ENCODE results near the gene BZW2. TPM values are rescaled to one million over a fixed set of nuclear protein-coding genes. Genes with fewer than 3 reads are reported as not detected.
"Not testable (repeated sequence)": the region's sequence is repeated elsewhere in the genome, so short reads cannot be mapped to it uniquely, and the experiment has no call there.

Gene BZW2
- total RNA-seq, 1 donor from 2014 or later = 30.8 TPM

DNA sequence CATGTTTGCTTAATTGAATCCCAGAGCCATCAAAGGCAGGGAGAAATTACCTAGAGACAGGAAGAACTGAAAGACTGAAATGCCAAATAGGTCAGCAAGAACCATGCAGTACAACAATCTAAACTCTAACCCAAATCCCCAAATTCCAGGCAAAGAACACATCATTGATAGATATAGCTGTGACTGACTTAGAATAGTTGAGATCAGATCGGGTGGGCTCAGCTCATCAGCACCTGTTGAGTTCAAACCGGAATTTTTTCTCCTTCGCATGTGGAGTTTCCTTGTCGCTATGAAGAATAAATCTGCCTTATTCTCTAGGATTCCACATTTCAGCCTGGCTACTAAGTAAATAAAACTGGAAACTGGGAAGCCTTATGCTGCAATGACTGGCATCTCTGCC, 1.8 kb upstream of the BZW2 start:
- intact Hi-C loops (cut with DNase I) = no loop called here
- ATAC-seq = no peak
- DNase-seq (ENCODE audit: low spot score) = no peak

DNA sequence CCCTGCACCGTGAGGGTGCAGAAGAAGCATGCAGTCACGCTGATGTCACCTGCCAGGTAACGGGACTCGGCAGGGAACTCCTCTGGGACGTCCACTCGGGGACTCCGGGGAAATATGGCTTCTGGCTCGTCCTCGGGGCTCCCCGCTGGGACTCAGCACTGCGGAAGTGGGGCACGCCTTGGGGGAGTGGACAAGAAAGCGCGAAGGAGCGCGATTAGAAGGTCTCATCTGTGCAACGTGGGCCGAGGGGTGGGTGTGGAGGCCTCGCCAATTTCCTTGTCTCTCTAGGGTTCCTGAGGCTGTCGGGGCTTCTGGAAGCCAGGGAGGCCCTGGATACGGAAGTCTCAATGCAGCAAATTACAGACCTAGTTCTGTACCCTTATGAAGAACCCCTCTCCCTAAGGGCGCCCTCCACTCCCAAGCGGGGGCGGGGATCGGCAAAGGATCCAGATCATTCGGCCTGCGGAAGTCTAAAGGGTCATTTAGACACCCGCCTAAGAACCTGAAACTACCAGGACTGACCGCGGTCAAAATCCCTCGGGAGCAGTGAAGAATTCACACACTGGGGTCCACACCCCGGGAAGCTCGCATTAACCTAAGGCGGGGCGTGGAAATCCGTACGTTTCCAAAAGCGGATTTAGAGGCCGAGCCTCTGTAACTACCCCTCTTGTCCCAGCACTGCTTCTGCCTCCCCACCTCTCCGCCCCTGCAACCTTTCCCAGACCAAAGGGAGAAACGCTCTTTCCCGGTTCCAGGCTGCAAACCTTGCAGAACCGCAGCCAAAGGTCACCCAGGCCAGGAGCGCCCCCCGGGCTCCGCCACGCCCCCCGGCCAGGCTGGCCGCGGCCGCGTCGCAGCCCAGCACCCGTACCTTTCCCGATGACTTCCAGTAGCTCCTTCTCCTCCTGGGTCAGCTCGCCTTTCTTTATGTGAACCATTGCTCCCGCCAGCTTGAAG, 1.1 kb upstream of the BZW2 start:
- ATAC-seq (peak; percentile 50), DNase-seq (ENCODE audit: low spot score) (peak; percentile 73)
- intact Hi-C loops (cut with DNase I) = no loop called here

DNA sequence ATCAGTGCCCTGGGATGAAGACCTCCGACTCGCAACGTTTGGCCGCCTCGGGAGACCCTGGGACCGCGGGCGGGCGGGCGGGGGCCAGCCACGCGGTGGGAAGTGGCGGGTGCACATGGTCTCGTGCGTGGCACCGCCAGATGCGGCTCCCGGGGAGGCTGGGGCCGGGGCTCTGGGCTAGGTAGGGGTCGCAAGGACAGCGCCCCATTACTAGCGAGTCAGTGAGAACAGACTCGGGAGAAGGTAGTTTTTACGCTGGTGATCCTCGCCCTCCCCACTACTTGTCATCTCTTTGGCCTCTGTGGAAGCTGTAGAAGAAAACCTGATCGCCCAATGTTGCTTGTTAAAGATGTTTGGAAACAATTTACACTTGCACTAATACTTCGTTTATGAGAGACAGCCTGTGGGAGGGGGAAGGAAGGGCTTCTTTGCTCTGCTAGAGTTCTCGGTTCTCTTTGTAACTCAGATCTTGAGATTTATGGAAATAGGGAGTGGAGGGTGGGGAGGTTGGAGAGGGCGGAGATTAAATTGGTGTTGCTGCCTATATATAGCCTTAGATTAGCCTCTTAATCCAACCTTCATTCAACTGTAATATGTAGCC, 591 bp downstream of the BZW2 start:
- intact Hi-C loops (cut with DNase I) = no loop called here
- ATAC-seq (peak; percentile 5), DNase-seq (ENCODE audit: low spot score) (no peak)

DNA sequence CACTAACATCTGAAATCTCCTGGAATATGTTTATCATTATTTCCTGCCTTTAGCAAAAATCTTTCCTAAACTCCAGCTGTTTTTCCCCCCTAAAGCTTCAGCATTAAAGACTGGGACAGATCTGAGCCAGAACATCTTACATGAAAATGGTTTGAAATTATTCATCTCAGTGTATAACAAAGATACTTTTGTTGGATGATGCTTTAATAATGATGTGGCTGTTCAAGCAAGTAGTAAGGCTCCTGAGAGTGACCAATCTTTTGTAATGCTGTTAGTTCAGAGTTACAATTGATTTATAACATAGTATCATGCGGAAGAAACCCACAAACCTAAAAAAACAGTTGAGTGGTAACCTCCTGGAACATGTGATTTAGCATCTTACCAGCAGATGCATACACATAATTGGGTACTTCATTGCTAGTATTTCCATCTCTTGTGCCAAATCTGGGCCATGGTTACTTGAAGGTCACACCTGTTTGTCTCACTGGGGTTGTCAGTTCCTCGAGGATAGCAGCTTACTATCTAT, 1.5 kb downstream of the BZW2 start:
- intact Hi-C loops (cut with DNase I) = no loop called here

DNA sequence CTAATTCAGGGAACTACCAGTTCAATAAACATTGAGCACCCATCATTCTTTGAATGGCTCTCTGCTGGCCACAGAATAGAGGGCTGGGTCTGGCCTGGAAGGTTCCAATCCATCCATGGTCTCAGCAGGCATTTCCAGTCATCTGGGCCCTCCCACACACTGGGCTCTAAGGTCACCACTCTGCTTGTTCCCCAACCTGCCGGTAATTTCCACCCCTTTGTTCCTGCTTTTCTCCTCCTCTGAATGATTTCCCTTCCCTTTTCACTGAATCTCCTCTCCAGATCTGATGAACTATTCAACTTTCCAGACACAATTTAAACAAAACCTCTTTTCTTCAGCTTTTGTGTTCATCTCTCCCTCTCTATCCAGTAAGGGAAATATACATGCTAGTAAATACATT, 2.6 kb downstream of the BZW2 start:
- ATAC-seq (no peak), DNase-seq (ENCODE audit: low spot score) (no peak)
- intact Hi-C loops (cut with DNase I) = no loop called here

More for the DNA sequence above, 1.5 kb downstream of the BZW2 start:
- no peak for DNase-seq (ENCODE audit: low spot score)
- no peak for ATAC-seq

DNA sequence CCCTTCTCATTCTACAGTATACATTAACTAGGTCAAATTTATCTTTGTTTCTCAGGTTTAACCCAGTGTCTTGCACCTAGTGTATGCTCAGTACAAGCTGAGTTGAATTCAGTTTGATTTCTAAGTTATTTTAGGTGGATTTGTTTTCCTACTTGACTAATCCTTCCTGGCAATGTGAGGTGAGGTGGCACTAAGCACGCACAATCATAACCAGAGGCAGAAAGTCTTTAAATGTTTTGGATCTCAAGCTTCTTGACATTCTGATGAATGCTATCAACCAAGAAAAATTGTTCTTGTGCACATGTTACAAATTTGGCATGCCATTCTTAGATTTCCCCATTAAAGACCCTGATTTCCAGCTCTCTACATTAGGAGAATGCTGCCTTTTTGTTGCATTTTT, 3.2 kb downstream of the BZW2 start:
- ATAC-seq (no peak), DNase-seq (ENCODE audit: low spot score) (no peak)
- intact Hi-C loops (cut with DNase I) = no loop called here

DNA sequence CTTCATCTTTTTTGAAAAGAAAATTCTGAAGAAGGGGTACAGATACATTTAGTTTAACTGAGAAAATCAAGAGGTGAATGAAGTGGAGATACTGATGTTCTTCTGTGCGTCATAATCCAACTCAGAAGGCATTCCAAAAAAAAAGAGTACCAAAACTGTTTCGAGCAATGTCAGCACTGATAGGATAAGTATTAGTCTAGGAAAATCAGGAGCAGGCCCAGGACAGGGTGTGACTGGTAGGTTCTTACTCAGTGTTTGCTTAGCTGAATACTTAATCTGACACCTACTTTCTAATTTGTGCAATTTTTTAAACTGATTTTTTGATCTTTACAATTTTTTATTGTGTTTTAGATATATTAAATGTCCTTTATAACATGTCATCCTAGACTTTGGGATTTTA, 4.3 kb downstream of the BZW2 start:
- no peak for DNase-seq (ENCODE audit: low spot score)
- intact Hi-C loops (cut with DNase I) = no loop called here
- no peak for ATAC-seq

DNA sequence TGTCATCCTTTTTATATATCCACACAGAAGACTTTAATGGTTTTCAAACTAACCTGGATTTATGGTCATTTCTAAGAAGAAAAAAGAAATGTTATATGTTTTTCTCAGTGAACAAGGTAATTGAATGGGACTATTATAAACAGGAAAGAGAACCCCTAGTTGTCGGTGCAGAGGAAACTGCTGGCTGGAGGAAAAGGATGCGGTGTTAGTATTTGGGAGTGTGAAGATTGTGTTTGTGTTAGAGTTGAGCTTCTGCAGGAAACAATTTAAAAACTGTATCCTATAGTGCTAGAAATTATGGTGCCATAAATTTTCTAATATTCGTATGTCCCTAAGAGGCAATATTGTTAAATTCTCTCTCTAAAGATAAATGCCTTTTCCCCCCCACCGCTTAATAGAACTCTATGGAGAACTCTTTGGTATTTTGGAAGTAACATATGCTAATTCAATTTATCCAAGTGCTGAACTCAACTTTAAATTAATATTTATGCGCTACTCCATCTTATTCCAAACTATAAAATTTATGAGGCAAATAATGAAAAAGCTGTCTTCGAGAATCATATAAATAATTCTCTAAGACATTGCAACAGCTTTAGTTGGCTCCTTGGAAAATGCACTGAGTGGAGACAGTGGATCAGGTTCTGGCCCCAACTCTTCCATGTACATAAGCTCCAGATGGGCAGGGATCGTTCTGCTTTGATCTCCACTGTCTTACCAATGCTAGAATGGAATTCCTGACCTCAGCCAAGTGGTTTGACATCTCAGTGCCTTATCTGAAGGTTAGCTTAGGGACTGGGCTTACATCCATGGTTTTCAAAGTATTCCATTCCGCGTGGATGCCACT, 5.6 kb downstream of the BZW2 start:
- ATAC-seq = no peak
- no peak for DNase-seq (ENCODE audit: low spot score)

DNA sequence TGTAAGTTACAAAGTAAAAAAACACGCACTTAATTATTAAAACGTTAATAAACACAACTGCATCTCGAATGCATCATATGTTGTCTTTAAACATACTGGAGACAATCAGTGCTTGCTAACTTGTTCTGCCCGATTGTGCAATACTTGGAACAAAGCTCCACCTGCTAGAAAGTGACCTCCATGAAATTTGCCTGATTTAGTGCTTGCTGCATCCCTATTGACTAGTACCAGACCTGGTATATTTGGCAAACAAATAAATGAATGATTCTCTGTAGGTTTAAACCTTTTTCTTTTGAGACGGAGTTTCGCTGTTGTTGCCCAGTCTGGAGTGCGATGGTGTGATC, 6.2 kb downstream of the BZW2 start:
- DNase-seq (ENCODE audit: low spot score) (no peak), ATAC-seq (peak; percentile 57)
- intact Hi-C loops (cut with DNase I) = no loop called here

More for the DNA sequence above, 5.6 kb downstream of the BZW2 start:
- intact Hi-C loops (cut with DNase I) = no loop called here

DNA sequence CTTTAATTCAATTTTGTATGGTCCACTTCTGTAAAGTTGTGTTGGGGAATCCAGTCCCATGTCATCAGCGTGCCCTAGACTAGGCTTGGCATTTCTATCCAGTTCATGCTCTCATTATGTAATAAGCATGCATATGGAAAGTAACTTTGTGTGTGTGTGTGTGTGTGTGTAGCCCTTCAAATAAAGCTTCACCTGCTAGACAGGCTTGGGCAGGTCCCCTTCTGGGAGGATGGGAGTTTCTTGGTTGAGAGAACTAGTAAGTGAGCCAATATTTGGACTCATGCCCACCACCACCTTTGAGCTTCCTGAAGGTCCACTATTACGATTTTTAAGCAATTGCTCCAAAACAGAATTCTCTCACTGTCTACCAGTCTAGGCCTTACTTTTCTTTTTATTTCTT, 6.9 kb downstream of the BZW2 start:
- DNase-seq (ENCODE audit: low spot score) = no peak
- no peak for ATAC-seq
- intact Hi-C loops (cut with DNase I) = no loop called here

DNA sequence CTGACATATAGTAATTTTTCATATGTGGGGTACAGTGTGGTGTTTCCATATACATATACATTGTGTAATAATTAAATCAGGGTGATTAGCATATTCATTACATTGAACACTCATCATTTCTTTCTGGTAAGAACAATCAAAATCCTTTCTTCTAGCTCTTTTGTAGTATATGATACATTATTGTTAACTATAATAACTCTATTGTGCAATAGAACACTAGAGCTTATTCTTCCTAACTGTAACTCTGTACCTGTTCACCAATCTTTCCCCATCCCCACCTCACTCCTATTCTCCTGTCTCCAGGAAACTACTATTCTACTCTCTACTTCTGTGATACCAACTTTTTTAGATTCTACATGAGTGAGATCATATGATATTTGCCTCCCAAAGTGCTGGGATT, 9.4 kb downstream of the BZW2 start:
- intact Hi-C loops (cut with DNase I) = no loop called here
- ATAC-seq (no peak), DNase-seq (ENCODE audit: low spot score) (no peak)

DNA sequence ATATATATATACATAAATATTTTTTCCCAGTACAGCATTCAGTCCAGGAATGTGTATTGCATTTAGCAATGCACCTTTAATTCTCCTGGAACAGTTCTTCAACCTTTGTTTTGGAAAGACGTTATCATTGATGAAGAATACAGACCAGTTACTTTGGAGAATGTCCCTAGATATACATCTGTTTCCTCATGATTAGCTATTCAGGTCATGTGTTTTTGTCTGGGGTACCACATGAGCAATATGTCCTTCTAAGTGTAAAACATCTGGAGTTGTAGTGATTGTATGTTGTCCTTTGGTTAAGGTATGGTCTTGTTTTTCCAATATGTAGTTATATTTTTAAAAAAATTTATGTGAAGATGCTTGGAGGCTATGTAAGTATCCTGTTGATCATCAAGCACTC, 10.2 kb downstream of the BZW2 start:
- DNase-seq (ENCODE audit: low spot score) = no peak
- intact Hi-C loops (cut with DNase I) = no loop called here
- no peak for ATAC-seq

DNA sequence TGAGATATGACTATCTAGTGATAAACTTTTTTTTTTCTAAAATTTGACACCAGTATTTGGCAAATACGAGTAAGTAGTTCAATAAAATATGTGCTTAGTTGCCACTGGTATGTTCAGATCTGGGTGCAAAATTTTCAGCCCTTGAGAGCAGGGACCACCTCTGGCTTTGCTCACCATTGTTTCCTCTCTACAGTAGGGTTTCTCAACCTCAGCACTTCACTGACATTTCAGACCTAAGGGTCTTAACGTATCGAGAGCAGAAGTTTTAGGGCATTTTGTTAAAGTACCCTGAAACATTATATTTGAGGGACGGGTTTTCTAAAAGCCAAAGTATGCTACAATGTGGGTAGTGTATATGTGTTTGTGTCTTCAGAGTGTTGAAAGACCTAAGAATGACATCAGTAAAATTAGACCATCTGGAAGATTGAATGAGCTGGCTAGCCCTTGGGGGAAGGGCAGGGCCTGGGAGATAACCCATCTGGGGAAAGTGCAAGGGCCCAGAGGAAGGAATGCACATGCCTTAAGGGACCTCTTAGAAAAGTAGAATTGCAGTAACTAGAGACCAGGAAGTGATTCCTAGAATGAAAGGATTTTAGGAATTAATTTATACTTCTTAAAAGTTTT, 11.8 kb downstream of the BZW2 start:
- intact Hi-C loops (cut with DNase I) = no loop called here
- DNase-seq (ENCODE audit: low spot score) (no peak), ATAC-seq (no peak)

DNA sequence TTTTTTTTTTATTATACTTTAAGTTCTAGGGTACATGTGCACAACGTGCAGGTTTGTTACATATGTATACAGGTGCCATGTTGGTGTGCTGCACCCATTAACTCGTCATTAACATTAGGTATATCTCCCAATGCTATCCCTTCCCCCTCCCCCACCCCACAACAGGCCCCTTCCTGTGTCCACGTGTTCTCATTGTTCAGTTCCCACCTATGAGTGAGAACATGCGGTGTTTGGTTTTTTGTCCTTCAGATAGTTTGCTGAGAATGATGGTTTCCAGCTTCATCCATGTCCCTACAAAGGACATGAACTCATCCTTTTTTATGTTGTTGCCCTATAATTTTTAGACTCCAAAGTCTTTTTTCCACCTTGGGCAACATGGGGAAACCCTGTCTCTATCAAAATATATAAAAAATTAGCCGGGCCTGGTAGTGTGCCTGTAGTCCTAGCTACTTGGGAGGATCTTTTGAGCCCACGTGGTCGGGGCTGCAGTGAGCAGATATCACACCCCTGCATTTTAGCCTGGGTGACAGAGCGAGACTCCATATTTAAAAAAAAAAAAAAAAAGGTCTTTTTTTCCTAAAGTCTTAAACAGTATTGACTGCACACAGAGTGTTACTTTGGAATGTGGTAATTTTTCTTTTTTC, 14.0 kb downstream of the BZW2 start:
- intact Hi-C loops (cut with DNase I) = not testable (repeated sequence)

DNA sequence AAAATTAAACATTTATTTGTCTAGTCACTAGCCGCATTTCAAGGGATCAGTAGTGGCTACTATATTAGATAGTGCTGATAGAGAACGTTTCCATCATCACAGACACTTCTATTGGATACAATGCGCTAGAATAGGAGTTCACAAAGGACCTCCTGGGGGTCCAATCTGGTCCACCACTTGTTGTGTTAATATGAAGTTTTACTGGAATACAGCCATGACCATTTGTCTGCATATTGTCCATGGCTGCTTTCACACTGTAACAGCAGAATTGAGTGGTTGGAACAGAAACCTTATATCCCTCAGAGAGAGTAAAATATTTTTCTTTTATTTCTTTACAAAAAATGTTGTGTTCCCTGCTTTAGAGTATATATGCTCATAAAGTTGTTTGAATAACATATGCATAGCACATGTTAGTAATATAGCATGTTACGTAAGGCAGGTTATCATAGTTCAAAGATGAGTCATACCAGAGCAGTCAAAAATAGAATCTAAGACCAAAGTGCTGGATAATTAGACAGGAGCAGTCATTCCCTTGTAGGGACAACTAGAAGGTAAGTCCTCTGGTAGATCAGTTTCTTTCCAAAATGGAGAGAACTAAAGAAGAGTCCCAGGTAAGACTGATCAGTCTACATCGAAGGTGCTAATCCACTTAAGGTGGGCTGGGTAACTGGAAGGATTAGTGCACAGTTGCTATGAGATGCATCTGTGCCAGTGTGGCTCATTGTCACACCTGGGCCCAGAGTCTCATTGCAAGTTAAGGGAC, 14.9 kb downstream of the BZW2 start:
- ATAC-seq = no peak
- DNase-seq (ENCODE audit: low spot score) = no peak
- intact Hi-C loops (cut with DNase I) = no loop called here

More for the DNA sequence above, 14.0 kb downstream of the BZW2 start:
- not testable (repeated sequence) for ATAC-seq; DNase-seq (ENCODE audit: low spot score)

DNA sequence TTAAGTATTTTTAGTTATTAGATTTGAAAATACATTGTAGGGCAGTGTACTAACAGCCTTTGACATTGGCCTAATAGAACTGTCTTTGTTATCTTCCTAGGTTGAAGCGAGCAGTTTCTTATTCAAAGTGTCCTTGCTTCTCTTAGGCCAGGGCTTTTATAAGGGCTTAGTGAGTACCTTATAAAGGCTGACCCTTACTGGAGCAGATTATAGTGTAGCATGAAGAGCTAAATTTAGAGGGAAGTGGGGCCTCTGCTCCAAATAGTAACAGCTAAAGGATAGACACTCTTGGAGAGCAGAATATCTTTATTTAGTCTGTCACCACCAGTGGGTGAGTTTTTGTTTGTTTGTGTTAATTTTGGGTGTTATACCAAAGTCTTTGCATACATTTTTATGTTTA, 15.9 kb downstream of the BZW2 start:
- no peak for ATAC-seq
- intact Hi-C loops (cut with DNase I) = no loop called here
- DNase-seq (ENCODE audit: low spot score) = no peak

DNA sequence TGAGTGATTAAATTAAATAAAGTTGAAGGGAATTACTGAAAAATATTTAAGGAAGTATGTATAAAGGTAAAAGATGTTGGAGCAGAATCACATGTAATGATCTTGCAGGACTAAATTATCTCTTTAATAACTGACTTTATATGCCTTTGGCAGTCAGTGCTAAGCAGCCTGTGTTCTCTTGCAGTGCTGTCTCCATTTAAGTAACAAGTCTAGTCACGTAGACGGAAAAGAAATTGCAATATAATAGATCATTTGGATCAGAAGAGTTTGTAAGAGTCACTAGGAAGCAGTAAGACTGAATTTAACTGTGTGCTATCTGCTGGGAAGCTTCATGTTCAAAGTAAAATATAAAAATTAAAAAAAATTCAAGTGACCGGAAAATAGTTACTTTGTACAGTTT, 21.4 kb downstream of the BZW2 start:
- intact Hi-C loops (cut with DNase I) = no loop called here
- DNase-seq (ENCODE audit: low spot score) = no peak
- peak; percentile 44 for ATAC-seq

Data from sciatic nerve (tissue), 2 donors.